Measurements from ENCODE around the gene FANCI. TPM values are rescaled to one million over a fixed set of nuclear protein-coding genes. Genes with fewer than 3 reads are reported as not detected.

FANCI gene
- total and polyA plus RNA-seq, 2 of the 13 experiments (the other 11 are each of a cell fraction or from before 2014, with no cell fraction given) = 15.7 to 68.8 TPM

GRCh38 chr15:89334510-89335297 lies 90.9 kb downstream of the FANCI start, which contains the start of gene POLG (continued):
- peak; percentile 72; the same call in 1 of the 2 replicates for TF ChIP-seq FOXP4 (CRISPR knock-in tag; IDR thresholded peaks at IDR 0.05)
- peak; percentile 89; the same call in 1 of the 2 replicates for TF ChIP-seq CBX5 (CRISPR knock-in tag; IDR thresholded peaks at IDR 0.05; ENCODE audit: borderline replicate concordance)
- no peak; the same call in 1 of the 2 replicates for TF ChIP-seq CREB3 (CRISPR knock-in tag; IDR thresholded peaks at IDR 0.05)
- TF ChIP-seq ZNF44 (CRISPR knock-in tag; IDR thresholded peaks at IDR 0.05) = no peak
- TF ChIP-seq SATB2 (CRISPR knock-in tag; IDR thresholded peaks at IDR 0.05) = peak; percentile 72
- peak; percentile 30; the same call in 1 of the 2 replicates for TF ChIP-seq REL (CRISPR knock-in tag; conservative IDR thresholded peaks at IDR 0.05)
- TF ChIP-seq, protein P1, sequence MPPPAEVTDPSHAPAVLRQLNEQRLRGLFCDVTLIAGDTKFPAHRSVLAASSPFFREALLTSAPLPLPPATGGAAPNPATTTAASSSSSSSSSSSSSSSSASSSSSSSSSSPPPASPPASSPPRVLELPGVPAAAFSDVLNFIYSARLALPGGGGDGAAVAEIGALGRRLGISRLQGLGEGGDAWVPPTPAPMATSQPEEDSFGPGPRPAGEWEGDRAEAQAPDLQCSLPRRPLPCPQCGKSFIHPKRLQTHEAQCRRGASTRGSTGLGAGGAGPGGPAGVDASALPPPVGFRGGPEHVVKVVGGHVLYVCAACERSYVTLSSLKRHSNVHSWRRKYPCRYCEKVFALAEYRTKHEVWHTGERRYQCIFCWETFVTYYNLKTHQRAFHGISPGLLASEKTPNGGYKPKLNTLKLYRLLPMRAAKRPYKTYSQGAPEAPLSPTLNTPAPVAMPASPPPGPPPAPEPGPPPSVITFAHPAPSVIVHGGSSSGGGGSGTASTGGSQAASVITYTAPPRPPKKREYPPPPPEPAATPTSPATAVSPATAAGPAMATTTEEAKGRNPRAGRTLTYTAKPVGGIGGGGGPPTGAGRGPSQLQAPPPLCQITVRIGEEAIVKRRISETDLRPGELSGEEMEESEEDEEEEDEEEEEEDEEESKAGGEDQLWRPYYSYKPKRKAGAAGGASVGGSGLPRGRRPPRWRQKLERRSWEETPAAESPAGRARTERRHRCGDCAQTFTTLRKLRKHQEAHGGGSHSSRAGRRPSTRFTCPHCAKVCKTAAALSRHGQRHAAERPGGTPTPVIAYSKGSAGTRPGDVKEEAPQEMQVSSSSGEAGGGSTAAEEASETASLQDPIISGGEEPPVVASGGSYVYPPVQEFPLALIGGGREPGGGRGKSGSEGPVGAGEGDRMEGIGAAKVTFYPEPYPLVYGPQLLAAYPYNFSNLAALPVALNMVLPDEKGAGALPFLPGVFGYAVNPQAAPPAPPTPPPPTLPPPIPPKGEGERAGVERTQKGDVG (CRISPR knock-in tag; IDR thresholded peaks at IDR 0.05; ENCODE audit: borderline replicate concordance) = 0 out of 2 replicates have a peak, but pooled peaks have one; percentile 48
- no peak for TF ChIP-seq ZNF12 (CRISPR knock-in tag; IDR thresholded peaks at IDR 0.05)
- TF ChIP-seq ZNF788 (CRISPR knock-in tag; IDR thresholded peaks at IDR 0.05; ENCODE audit: borderline replicate concordance) = peak; percentile 91; the same call in 1 of the 2 replicates
- no peak; the same call in 1 of the 2 replicates for TF ChIP-seq ZBTB49 (CRISPR knock-in tag; IDR thresholded peaks at IDR 0.05; ENCODE audit: borderline replicate concordance)
- no peak; the same call in 1 of the 2 replicates for TF ChIP-seq ZHX1 (CRISPR knock-in tag; IDR thresholded peaks at IDR 0.05; ENCODE audit: low read depth)
- TF ChIP-seq ZBTB2 (CRISPR knock-in tag; IDR thresholded peaks at IDR 0.05; ENCODE audit: low read depth) = peak; percentile 72
- peak; percentile 81; the same call in 1 of the 2 replicates for TF ChIP-seq ZNF230 (CRISPR knock-in tag; IDR thresholded peaks at IDR 0.05)
- peak; percentile 37; the same call in 1 of the 2 replicates for TF ChIP-seq JDP2 (CRISPR knock-in tag; IDR thresholded peaks at IDR 0.05; ENCODE audit: borderline replicate concordance)

Data from HepG2 (cell line).